Upper lobe of right lung (tissue), 1 donor: ENCODE results near the gene FRYL. TPM values are rescaled to one million over a fixed set of nuclear protein-coding genes. Genes with fewer than 3 reads are reported as not detected.
"Not testable (repeated sequence)": the region's sequence is repeated elsewhere in the genome, so short reads cannot be mapped to it uniquely, and the experiment has no call there.

Experiments used
- ATAC-seq: fragments of 200-7000 bp; cut with Tn5 transposase; one replicate; pipeline ENCODE4 v1.9.1; 2020; ENCODE audit warnings: mild to moderate bottlenecking, moderate library complexity
- DNase-seq: peaks from one replicate; pipeline ENCODE4 v3.0.0-alpha.2; 2020
- H3K27ac ChIP-seq: fragments of 200-600 bp; one replicate; pipeline ENCODE4 v1.8.0; 2022
- H3K27me3 ChIP-seq: fragments of 200-600 bp; one replicate; pipeline ENCODE4 v1.8.0; 2022; ENCODE audit warnings: mild to moderate bottlenecking
- H3K36me3 ChIP-seq: fragments of 200-600 bp; one replicate; pipeline ENCODE4 v1.8.0; 2022
- H3K4me1 ChIP-seq: fragments of 200-600 bp; one replicate; pipeline ENCODE4 v1.8.0; 2022
- H3K4me3 ChIP-seq: fragments of 200-600 bp; one replicate; pipeline ENCODE4 v1.8.0; 2022; ENCODE audit warnings: mild to moderate bottlenecking
- H3K9me3 ChIP-seq: fragments of 200-600 bp; one replicate; pipeline ENCODE4 v1.8.0; 2022
- intact Hi-C: fragments of 100-400 bp; cut with DNase I; formaldehyde crosslinking; loops from one replicate; pipeline ENCODE4 v1.11.0; 2022
- total RNA-seq: library from RNA; stranded (reverse); fragmentation: NEBNext Ultra II Directional; extraction: Animal tissue kit (Norgen Biotek cat#: 25700); gene quantifications from one replicate; pipeline ENCODE4 v1.2.1, GENCODE V29; 2021
- TF ChIP-seq, protein P1 (sequence below): fragments of 200-600 bp; IDR thresholded peaks from one replicate; pipeline ENCODE4 v1.8.0; 2022; ENCODE audit warnings: antibody characterized with exemption
- donor health status: DM: no; HTN: yes; CAD: no; lungs with severe emphysema.

The FRYL gene
- total RNA-seq, 1 donor from 2014 or later: 71.9 TPM

DNA sequence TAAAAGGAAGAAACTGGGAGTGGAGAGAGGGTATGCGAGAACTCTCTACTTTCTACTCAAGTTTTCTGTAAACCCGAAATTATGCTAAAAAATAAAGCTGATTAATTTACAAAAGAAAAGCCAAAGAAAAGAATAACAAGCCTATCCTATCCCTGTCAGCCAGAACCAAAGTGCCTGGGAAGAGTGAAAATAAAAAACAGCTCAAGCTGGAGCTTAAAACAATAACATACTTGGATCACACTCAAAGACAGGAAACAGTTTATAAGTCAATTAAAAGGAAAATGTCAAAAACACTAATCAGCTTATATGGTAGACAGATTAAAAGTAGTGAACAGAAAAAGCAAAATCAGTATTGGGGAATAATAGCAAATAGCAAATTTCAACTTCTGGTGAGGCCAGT, 139.4 kb downstream of the FRYL start:
- H3K4me1 ChIP-seq: peaks cover 33% of the 10 kb centered on the region
- no peaks in the 10 kb centered on the region for H3K36me3 ChIP-seq
- TF ChIP-seq, protein P1, sequence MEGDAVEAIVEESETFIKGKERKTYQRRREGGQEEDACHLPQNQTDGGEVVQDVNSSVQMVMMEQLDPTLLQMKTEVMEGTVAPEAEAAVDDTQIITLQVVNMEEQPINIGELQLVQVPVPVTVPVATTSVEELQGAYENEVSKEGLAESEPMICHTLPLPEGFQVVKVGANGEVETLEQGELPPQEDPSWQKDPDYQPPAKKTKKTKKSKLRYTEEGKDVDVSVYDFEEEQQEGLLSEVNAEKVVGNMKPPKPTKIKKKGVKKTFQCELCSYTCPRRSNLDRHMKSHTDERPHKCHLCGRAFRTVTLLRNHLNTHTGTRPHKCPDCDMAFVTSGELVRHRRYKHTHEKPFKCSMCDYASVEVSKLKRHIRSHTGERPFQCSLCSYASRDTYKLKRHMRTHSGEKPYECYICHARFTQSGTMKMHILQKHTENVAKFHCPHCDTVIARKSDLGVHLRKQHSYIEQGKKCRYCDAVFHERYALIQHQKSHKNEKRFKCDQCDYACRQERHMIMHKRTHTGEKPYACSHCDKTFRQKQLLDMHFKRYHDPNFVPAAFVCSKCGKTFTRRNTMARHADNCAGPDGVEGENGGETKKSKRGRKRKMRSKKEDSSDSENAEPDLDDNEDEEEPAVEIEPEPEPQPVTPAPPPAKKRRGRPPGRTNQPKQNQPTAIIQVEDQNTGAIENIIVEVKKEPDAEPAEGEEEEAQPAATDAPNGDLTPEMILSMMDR: no peak
- H3K9me3 ChIP-seq: no peaks in the 10 kb centered on the region
- ATAC-seq: no peak
- H3K4me3 ChIP-seq: no peak overlapping the region
- no peak for DNase-seq
- no peaks in the 10 kb centered on the region for H3K27me3 ChIP-seq
- intact Hi-C loops: no loop called here
- no peak overlapping the region for H3K27ac ChIP-seq

DNA sequence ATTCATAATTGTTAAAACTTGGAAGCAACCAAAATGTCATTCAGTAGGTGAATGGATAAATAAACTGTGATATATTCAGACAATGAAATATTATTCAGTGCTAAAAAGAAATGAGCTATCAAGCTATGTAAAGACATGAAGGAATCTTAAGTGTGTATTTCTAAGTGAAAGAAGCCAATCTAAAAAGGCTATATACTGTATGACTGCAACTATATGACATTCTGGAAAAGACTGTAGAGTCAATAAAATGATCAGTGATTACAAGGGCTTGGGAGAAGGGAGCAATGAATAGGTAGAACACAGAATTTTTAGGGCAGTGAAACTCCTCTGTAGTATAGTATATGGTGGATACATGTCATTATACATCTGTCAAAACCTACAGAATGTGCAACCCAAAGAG, 139.9 kb downstream of the FRYL start:
- peaks cover 37% of the 10 kb centered on the region for H3K4me1 ChIP-seq
- TF ChIP-seq, protein P1: no peak
- H3K4me3 ChIP-seq: no peak overlapping the region
- no peaks in the 10 kb centered on the region for H3K27me3 ChIP-seq
- DNase-seq (no peak), ATAC-seq (no peak)
- no peak overlapping the region for H3K27ac ChIP-seq
- H3K36me3 ChIP-seq: no peaks in the 10 kb centered on the region
- H3K9me3 ChIP-seq: no peaks in the 10 kb centered on the region
- intact Hi-C loops: no loop called here

DNA sequence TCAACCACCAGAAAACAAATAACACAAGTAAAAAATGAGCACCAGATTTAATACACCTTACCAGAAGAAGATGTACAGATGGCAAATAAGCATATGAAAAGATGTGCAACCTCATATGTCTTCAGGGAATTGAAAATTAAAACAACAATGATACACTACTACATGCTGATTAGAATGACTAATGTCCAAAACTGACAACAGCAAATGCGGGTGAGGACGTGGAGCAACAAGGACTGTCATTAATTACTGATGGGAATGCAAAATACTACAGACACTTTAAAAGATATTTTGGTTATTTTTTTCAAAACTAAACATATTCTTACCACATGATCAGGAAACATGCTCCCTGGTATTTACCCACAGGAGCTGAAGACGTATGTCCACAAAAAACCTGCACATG, 140.3 kb downstream of the FRYL start:
- Histone ChIP-seq H3K36me3 (no peaks in the 10 kb centered on the region), H3K4me3 (no peak overlapping the region), H3K4me1 (peaks cover 40% of the 10 kb centered on the region), H3K9me3 (no peaks in the 10 kb centered on the region), H3K27ac (peak overlapping the region; percentile 31), H3K27me3 (no peaks in the 10 kb centered on the region)
- ATAC-seq (no peak), DNase-seq (no peak)
- intact Hi-C loops: no loop called here
- TF ChIP-seq, protein P1: no peak

DNA sequence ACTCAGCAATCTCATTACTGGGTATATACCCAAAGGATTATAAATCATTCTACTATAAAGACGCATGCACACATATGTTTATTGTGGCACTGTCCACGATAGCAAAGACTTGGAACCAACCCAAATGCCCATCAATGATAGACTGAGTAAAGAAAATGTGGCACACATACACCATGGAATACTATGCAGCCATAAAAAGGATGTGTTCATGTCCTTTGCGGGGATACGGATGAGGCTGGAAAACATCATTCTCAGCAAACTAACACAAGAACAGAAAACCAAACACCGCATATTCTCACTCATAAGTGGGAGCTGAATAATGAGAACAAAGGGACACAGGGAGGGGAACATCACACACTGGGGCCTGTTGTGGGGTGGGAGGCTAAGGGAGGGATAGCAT, 141.5 kb downstream of the FRYL start:
- H3K27ac ChIP-seq, ATAC-seq, H3K36me3 ChIP-seq, intact Hi-C loops, H3K27me3 ChIP-seq, DNase-seq, H3K4me3 ChIP-seq, H3K9me3 ChIP-seq: not testable (repeated sequence)
- H3K4me1 ChIP-seq: peaks cover 40% of the 10 kb centered on the region

DNA sequence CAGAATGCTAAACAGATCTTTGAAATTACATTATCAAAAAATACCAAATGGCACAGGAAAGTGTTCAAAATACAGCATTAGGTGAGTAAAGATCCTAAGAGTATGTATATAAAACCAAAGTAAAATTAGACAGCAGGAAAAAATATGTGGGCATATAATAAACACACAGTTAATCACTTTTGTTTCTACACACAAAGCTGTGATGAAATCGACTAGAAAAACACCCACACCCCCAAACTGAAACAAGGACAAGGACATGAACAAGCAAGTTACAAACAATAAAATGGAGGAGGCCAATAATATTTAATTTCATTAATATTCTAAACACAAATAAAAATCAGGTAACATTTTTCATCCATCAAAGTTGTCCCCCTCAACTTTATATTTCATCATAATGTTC, 143.2 kb downstream of the FRYL start:
- H3K4me1 ChIP-seq: peaks cover 28% of the 10 kb centered on the region
- H3K27ac ChIP-seq: no peak overlapping the region
- H3K27me3 ChIP-seq: no peaks in the 10 kb centered on the region
- intact Hi-C loops: no loop called here
- H3K4me3 ChIP-seq: no peak overlapping the region
- DNase-seq: no peak
- no peaks in the 10 kb centered on the region for H3K36me3 ChIP-seq
- TF ChIP-seq, protein P1: no peak
- ATAC-seq: no peak
- no peaks in the 10 kb centered on the region for H3K9me3 ChIP-seq

DNA sequence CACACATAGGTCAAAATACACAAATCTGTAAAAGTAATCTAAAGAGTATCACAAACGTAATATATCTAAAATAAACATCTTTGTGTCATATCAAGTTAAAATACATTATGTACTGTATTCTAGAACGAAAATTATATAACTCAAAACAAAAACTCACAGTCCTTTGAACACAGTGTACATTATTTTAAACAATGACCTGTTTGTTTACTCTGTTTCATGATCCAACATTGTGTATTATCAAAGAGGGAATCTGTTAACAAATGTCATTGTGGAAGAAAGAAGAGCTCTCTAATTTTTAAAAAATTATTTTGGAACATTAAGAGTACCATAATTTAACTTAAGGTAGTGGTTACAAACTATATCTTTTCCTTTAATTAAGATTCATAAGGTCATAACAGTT, 144.1 kb downstream of the FRYL start:
- intact Hi-C loops: no loop called here
- Histone ChIP-seq H3K9me3 (no peaks in the 10 kb centered on the region), H3K4me3 (no peak overlapping the region), H3K36me3 (no peaks in the 10 kb centered on the region), H3K27me3 (no peaks in the 10 kb centered on the region), H3K27ac (no peak overlapping the region), H3K4me1 (peaks cover 18% of the 10 kb centered on the region)
- ATAC-seq (no peak), DNase-seq (no peak)
- TF ChIP-seq, protein P1: no peak
